ENCODE data around the gene BTD.

BTD gene

GRCh38 chr3:15637131-15637951, 35.8 kb downstream of the BTD start:
- no peak for DNase-seq

- no peak for DNase-seq
Observed at GRCh38 chr3:15638193-15638890, 36.8 kb downstream of the BTD start.

DNA sequence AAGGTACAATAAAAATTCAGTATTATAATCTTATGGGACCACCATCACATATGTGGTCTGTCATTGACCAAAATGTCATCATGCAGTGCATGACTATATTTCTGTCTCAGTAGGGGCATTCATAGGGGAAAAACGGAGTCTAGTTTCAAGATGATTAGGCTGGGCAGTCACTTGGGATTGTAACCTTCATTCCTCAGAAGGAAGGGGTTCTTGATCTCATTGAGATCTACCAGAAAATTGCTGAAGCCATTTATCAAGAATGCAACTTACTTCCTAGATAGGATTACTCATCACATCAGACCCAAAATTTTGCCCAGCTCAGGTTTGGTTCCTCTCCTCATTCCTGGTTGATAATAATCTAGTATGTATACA, 37.3 kb downstream of the BTD start:
- no peak for DNase-seq

DNA sequence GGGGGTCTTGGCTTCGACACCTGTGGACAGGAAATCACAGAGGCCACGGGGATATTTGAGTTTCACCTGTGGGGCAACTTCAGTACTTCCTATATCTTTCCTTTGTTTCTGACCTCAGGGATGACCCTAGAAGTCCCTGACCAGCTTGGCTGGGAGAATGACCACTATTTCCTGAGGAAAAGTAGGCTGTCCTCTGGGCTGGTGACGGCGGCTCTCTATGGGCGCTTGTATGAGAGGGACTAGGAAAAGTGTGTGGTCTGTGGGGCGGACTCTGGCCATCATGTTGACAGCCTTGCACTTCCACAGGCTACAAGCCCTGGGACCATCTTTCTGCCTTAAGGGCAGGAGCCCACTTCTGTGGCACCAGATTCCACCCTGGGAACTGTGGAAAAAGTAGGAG, 43.7 kb downstream of the BTD start:
- no peak for DNase-seq

DNA sequence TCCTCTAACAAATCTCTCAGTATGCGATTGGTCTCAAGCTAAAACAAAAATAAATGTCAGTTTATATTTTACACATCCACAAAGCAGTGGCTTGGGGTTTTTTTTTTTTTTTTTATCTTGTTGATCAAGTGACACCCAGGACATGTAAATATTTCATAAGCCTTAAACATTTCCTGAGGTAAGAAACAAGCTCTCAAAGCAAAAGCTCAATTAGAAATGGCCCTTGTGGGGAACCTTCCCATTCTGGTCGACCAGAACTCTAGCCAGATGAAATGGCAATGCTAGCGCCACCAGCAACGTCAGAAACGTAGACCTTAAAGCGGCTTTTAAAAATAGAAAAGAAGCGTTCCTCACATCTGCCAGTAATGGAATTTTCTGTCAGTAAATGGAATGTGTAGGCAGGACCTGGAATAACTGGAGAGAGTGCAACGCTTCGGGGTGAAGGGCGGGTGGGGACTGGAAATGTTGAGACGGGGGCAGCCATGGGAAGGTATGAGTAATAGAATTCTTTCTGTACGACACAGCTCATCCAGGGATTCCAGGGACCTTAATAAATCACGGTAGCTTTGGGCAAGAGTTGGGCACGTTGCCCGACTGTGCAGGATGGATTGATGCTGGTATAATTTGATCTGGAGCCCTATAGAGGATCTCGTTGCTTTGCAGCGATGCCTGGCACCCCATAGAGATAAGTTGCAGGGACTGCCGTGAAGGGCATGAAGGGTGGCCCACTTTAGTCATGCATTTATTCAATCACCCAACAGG, 44.4 kb downstream of the BTD start:
- DNase-seq: no peak

GRCh38 chr3:15646851-15647511, 45.4 kb downstream of the BTD start:
- DNase-seq: no peak

DNA sequence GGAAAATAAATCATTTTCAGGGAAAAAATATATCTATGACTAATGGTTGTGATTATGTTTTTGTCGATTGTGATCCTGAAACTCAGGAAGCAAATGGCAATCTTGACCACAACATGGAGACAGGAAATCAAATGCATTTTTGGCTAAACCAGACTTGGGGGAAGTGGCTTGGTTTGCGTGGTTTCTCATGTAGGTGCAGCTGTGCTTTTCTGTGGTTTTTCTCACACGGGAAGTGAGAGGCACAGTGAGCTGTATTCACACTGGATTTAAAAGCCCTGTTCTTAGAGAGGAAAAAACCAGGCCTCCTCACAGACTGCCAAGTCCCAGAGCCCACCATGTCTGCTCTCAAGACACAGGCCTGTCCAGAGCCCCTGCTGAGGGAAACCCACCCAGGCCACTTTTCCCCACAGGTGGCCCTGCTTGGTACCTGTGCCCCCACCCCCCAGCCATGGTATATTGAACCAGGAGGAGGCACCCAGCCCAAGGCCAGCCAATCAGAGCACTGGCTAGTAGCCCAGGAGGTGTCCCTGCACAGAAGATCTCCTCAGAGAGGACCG, 46.1 kb downstream of the BTD start:
- DNase-seq: peak; percentile 31 to 41

- DNase-seq: no peak
Observed at GRCh38 chr3:15649341-15649740, 47.8 kb downstream of the BTD start.

GRCh38 chr3:15649858-15650257, 48.3 kb downstream of the BTD start:
- no peak for DNase-seq

- no peak for DNase-seq
Observed at GRCh38 chr3:15651396-15651795, 49.9 kb downstream of the BTD start.

- DNase-seq: no peak
Observed at GRCh38 chr3:15653321-15653720, 51.8 kb downstream of the BTD start.

- DNase-seq: no peak
Observed at GRCh38 chr3:15654127-15654526, 52.6 kb downstream of the BTD start.

GRCh38 chr3:15654891-15655290, 53.3 kb downstream of the BTD start:
- DNase-seq: no peak

DNA sequence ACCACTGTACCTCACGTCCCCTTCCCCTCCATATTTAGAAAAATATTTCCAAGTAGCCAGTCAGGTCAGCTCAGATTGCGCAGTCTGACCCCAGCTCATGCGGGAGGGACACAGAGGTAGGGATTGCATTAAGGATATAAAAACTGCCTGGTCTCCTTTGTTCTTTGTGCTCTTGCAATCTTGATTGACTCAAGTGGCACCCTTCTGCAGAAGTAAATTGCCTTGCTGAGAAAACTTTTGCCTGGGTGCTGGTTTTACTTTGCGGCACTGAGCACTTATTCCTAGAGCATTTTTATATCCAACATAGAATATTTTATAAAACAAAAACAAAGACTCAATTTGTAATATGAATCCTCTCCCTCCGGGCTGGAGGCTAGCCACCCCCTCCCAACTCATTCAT, 54.8 kb downstream of the BTD start:
- DNase-seq: no peak

DNA sequence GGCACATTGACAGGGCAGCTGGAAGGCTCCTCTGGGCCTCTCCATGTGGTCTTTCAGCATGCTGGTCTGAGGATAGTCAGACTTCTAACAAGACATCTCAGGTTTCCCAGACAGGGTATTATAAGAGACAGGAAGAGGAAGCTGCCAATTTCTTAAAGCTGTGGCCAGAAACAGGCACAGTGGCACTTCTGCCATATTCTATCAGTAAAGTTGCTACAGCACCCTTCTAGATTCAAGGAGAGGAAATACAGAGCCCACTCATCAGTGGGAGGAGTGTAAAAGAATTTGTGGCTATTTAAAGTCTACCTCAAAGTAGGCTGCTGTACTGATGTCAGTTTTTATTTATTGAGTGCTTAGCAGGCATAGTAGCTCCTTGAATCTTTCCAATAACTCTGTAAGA, 55.5 kb downstream of the BTD start:
- no peak for DNase-seq

- no peak for DNase-seq
Observed at GRCh38 chr3:15659254-15659975, 57.9 kb downstream of the BTD start.

GRCh38 chr3:15660055-15660935, 58.8 kb downstream of the BTD start:
- DNase-seq: no peak

GRCh38 chr3:15664144-15664543, 62.6 kb downstream of the BTD start:
- DNase-seq: no peak

DNA sequence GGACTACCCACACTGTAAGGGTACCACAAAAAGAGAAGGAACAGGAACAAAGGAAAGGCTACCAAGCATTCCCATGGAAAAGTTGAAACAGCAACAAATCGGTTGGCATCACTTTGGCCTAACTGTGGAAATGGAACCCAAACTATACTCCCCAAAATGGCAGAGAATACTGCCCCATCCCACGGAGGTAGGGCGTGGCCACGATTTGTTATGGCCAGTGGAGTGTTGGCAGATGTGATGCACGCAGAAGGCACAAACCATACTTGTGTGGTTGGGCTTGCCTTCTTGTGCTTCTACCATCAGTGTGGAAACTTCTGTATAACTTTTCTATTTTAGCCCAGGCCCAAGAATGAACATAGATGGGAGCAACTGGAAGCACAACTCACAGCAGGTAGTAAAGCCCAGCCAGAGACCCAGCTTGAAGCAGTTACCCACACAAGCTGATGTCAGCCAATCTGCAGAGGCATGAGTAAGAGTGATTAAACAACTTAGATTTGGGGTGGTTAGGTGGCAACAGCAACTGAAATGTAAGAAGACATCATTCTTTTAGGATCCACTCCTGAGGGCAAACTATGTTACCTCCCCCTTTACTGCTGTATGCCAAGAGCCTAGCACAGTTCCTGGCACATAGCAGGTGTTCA, 64.1 kb downstream of the BTD start:
- DNase-seq: no peak

GRCh38 chr3:15666277-15666676, 64.7 kb downstream of the BTD start:
- DNase-seq: no peak

DNA sequence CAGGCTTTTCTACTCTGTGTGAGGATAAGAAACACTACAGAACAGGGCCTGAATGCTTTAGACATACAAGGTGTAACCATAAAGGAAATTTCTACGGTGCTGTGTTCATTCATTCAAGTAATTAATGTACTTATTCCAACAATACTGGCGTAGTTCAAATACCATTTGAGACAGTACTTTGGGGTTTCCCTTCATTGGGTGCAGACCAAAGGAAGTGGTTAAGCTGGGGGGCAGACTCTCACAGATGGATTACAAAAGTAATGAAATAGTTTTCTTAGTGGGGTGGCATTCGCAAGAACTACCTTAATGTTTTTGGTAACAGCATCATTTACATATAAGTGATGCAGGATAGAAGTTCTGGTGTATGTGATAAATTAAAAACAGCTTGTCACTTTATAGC, 65.9 kb downstream of the BTD start:
- DNase-seq: no peak

Measured in stimulated activated CD4-positive, alpha-beta T cell treated with anti-CD3 and anti-CD28 coated beads, Interleukin-2, amount 100 ng/mL, for 48 hours (primary cell).